Renal cortex interstitium (tissue), 11 donors: ENCODE measurements around the gene FAM13A. TPM values are rescaled to one million over a fixed set of nuclear protein-coding genes. Genes with fewer than 3 reads are reported as not detected.

Experiments used
- DNase-seq, 11 donors: peaks; one replicate each; pipeline ENCODE4 v3.0.0-alpha.2; 2013; ENCODE audit warnings: low read depth in 9 of 11, low spot score in 4 of 11; ENCODE audit errors: extremely low read depth in 1 of 11
- polyA plus RNA-seq, 3 donors: library from polyadenylated mRNA; unstranded; fragments of 120-200 nt; gene quantifications; one replicate each; pipeline ENCODE4 v1.2.1, GENCODE V29; 2013; ENCODE audit not compliant: insufficient read length in 3 of 3

FAM13A gene
- polyA plus RNA-seq, 3 donors = 29.4 to 48.8 (median 33.1) TPM

- DNase-seq = no peak
These were observed 282.0 kb downstream of the FAM13A start for GRCh38 chr4:88775026-88775425.

- DNase-seq = no peak
These were observed 285.0 kb downstream of the FAM13A start for GRCh38 chr4:88771883-88772450.

GRCh38 chr4:88765729-88766128, 291.3 kb downstream of the FAM13A start:
- no peak for DNase-seq

GRCh38 chr4:88763075-88763474, 293.9 kb downstream of the FAM13A start:
- no peak for DNase-seq

GRCh38 chr4:88761861-88762523, 295.0 kb downstream of the FAM13A start:
- DNase-seq = no peak

- no peak for DNase-seq
These were observed 295.6 kb downstream of the FAM13A start for GRCh38 chr4:88761342-88761741.

- DNase-seq = no peak
These were observed 297.1 kb downstream of the FAM13A start for GRCh38 chr4:88759895-88760290.

- peak in 2 of 11 donors; percentile 9 to 22 for DNase-seq
These were observed 297.7 kb downstream of the FAM13A start for GRCh38 chr4:88759039-88759894.

GRCh38 chr4:88758264-88758663, 298.7 kb downstream of the FAM13A start:
- no peak for DNase-seq

- DNase-seq = no peak
These were observed 299.2 kb downstream of the FAM13A start for GRCh38 chr4:88757776-88758175.

- no peak for DNase-seq
These were observed 299.9 kb downstream of the FAM13A start for GRCh38 chr4:88757067-88757466.

- no peak for DNase-seq
These were observed 300.8 kb downstream of the FAM13A start for GRCh38 chr4:88756149-88756548.

- DNase-seq = no peak
These were observed 301.5 kb downstream of the FAM13A start for GRCh38 chr4:88755454-88755853.

- DNase-seq = no peak
These were observed 302.2 kb downstream of the FAM13A start for GRCh38 chr4:88754796-88755195.

- no peak for DNase-seq
These were observed 303.1 kb downstream of the FAM13A start for GRCh38 chr4:88753658-88754571.

- DNase-seq = no peak
These were observed 304.2 kb downstream of the FAM13A start for GRCh38 chr4:88752754-88753153.

GRCh38 chr4:88752076-88752463, 304.9 kb downstream of the FAM13A start:
- no peak for DNase-seq

- no peak for DNase-seq
These were observed 305.5 kb downstream of the FAM13A start for GRCh38 chr4:88751258-88752075.
